Osteocyte (in vitro differentiated cells): ENCODE measurements around the gene KRT16. TPM values are rescaled to one million over a fixed set of nuclear protein-coding genes. Genes with fewer than 3 reads are reported as not detected.
"Not testable (repeated sequence)": the region's sequence is repeated elsewhere in the genome, so short reads cannot be mapped to it uniquely, and the experiment has no call there.

ENCODE experiments used
- DNase-seq: peaks from one replicate; pipeline ENCODE4 v3.0.0; 2021; ENCODE audit warnings: mixed read lengths; ENCODE audit not compliant: unreplicated experiment; ENCODE audit errors: extremely low spot score
- H3K27ac Mint-ChIP-seq: one replicate; pipeline ENCODE4 v1.8.0; 2021; ENCODE audit warnings: mild to moderate bottlenecking, mixed read lengths; ENCODE audit not compliant: unreplicated experiment
- H3K27me3 Mint-ChIP-seq: one replicate; pipeline ENCODE4 v1.8.0; 2021; ENCODE audit warnings: mixed read lengths; ENCODE audit not compliant: unreplicated experiment
- H3K36me3 Mint-ChIP-seq: one replicate; pipeline ENCODE4 v1.8.0; 2021; ENCODE audit warnings: mixed read lengths; ENCODE audit not compliant: unreplicated experiment
- H3K4me1 Mint-ChIP-seq: one replicate; pipeline ENCODE4 v1.8.0; 2021; ENCODE audit warnings: mixed read lengths; ENCODE audit not compliant: unreplicated experiment
- H3K4me3 Mint-ChIP-seq: one replicate; pipeline ENCODE4 v1.8.0; 2021; ENCODE audit warnings: mild to moderate bottlenecking, moderate library complexity, mixed read lengths; ENCODE audit not compliant: unreplicated experiment
- H3K9me3 Mint-ChIP-seq: one replicate; pipeline ENCODE4 v1.8.0; 2021; ENCODE audit warnings: mixed read lengths; ENCODE audit not compliant: unreplicated experiment
- CTCF ChIP-seq: fragments of 200-600 bp; sonication (generic); IDR thresholded peaks from 2 replicates; pipeline ENCODE4 v1.5.0; 2021; ENCODE audit warnings: antibody characterized with exemption, mild to moderate bottlenecking, moderate library complexity
- total RNA-seq: library from RNA; stranded (reverse); gene quantifications from 2 replicates; pipeline ENCODE4 v1.2.1, GENCODE V29; 2021

KRT16 gene
- total RNA-seq, 1 donor from 2014 or later = 1.4 TPM

GRCh38 chr17:41632482-41633105, 20.0 kb upstream of the KRT16 start:
- no peaks in the 10 kb centered on the region for H3K27me3 Mint-ChIP-seq
- H3K4me3 Mint-ChIP-seq = no peak overlapping the region
- H3K27ac Mint-ChIP-seq = no peak overlapping the region
- H3K4me1 Mint-ChIP-seq = peaks cover 11% of the 10 kb centered on the region
- H3K9me3 Mint-ChIP-seq = no peaks in the 10 kb centered on the region
- no peak for TF ChIP-seq CTCF
- no peak for DNase-seq
- no peaks in the 10 kb centered on the region for H3K36me3 Mint-ChIP-seq

DNA sequence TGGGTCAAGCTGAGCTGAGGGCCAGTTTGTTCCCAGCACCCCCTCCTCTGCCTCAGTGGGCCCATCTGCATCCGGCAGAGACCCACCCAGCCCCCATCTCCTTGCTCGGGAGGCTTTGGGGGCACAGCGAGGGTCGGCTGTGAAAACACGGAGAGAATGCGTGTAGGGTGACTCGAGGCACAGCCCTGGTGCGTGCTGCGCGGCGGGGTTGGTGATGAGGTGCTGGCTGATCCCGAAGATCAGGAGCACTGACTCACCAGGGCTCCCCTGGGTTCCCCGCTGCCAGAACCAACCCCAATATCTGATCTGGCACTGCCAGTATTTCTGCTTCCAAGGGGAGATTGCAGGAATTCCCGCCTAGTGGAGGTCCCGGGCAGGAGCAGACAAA, 19.3 kb upstream of the KRT16 start:
- H3K27ac Mint-ChIP-seq = no peak overlapping the region
- no peaks in the 10 kb centered on the region for H3K27me3 Mint-ChIP-seq
- no peak overlapping the region for H3K4me3 Mint-ChIP-seq
- H3K9me3 Mint-ChIP-seq = no peaks in the 10 kb centered on the region
- TF ChIP-seq CTCF = no peak
- no peak for DNase-seq
- H3K36me3 Mint-ChIP-seq = no peaks in the 10 kb centered on the region
- peaks cover 18% of the 10 kb centered on the region for H3K4me1 Mint-ChIP-seq

DNA sequence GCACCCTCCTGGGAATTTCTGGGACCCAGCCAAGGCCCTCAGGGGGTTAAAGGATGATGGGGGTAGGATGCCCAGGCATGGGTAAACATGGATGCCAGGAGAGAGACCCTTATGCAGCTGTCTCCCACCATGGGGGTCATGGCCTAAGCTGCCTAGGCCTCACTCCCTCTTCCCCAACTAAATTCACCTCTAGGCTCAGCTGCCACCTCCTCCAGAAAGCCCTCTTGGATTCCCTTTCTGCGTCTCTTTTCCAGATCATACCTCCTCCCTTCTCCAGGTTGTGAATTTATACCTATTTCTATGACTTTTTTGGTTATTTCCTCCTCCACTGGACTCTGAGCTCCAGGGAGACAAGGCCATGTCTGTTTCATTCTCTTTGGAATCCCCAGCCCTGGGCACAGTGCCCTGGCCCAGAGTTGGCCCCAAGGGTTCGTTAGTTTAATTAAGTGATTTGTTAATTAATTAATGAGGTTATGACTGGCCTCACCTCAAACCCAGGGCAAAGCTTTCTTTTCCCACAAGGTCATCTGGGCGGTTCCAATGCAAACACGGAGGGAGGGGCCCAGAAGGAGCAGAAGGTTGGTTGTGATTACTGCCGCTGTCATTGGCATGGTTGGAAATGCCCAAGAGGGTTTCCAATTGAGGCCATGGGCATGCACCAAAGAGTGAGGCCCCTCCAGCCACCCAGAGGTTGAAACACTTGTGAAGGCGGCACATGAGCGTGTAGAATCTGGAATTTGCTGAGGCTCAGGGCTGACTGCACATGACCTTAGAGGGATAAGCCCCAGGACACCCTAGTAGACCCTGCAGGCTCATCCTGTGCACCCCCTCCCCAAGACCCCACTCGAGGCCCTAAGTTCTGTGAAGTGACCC, 18.7 kb upstream of the KRT16 start:
- no peaks in the 10 kb centered on the region for H3K9me3 Mint-ChIP-seq
- no peak for DNase-seq
- H3K36me3 Mint-ChIP-seq = no peaks in the 10 kb centered on the region
- no peak overlapping the region for H3K4me3 Mint-ChIP-seq
- no peak overlapping the region for H3K27ac Mint-ChIP-seq
- H3K4me1 Mint-ChIP-seq = peaks cover 25% of the 10 kb centered on the region
- TF ChIP-seq CTCF = no peak
- H3K27me3 Mint-ChIP-seq = no peaks in the 10 kb centered on the region

DNA sequence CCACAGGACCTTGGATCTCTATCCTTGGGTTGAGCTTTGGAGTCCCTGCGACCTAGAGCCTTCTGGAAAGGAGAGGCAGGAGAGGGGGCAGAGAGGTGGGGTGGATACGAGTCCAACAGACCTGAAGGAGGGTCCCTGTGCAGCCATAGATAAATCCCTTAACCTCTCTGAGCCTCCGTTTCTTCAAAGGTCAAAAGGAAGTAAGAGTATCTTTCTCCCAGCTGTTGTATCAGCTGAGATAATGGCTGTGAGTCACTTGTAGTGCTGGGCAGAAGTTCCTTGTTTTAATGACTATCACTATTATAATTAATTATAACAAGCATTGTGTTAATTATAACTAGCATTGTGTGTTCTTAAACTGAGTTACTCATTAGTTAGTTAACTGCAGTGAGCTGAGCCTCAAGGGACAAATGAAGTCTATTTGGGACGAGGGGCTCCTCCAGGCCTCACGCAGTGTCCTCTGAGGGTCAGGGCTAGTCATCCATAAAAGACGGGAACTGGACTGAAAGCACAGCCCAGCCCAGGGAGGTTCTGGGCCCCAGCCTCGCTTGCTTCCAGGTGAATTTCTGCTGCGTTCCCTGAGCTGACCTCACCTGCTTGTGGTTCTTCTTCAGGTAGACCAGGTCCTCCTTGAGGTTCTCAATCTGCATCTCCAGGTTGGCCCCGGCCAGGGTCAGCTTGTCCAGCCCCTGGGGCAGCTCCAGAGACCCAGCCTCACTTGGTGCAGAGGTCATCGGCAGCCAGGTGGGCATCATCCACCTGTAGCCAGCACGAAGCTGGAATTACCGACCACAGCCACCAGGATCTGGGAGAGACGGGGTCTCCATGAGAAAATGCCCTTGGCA, 17.5 kb upstream of the KRT16 start:
- Mint-ChIP-seq H3K36me3 (no peaks in the 10 kb centered on the region), H3K27me3 (no peaks in the 10 kb centered on the region), H3K9me3 (no peaks in the 10 kb centered on the region), H3K4me3 (no peak overlapping the region), H3K4me1 (peaks cover 29% of the 10 kb centered on the region), H3K27ac (no peak overlapping the region)
- no peak for TF ChIP-seq CTCF
- no peak for DNase-seq

DNA sequence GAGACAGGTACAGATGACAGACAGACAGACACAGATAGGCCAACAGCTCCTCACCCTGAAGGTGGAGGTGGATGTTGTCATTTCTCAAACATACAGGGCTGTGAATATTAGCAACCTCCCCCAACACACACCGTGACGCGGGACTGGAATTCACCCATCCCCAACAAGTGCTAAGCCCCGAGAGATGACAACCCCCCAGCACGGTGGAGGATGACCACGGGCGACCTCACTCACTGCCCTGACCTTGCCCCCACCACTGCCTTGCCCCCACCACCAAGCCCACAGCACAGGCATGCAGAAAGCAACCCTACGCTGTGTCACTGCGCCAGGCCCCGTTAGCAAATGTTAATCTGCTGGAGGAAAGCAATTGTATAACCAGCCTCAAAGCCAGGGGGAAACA, 16.7 kb upstream of the KRT16 start:
- Mint-ChIP-seq H3K4me3 (no peak overlapping the region), H3K27ac (no peak overlapping the region), H3K4me1 (peaks cover 33% of the 10 kb centered on the region), H3K9me3 (no peaks in the 10 kb centered on the region), H3K27me3 (no peaks in the 10 kb centered on the region), H3K36me3 (no peaks in the 10 kb centered on the region)
- DNase-seq = no peak
- TF ChIP-seq CTCF = no peak

GRCh38 chr17:41628621-41629255, 16.2 kb upstream of the KRT16 start:
- H3K4me1 Mint-ChIP-seq = peaks cover 38% of the 10 kb centered on the region
- H3K27ac Mint-ChIP-seq, H3K9me3 Mint-ChIP-seq, H3K4me3 Mint-ChIP-seq, H3K27me3 Mint-ChIP-seq, H3K36me3 Mint-ChIP-seq, DNase-seq: not testable (repeated sequence)

- Mint-ChIP-seq H3K4me1 (peaks cover 45% of the 10 kb centered on the region), H3K4me3 (peak overlapping the region; percentile 6)
- H3K9me3 Mint-ChIP-seq, DNase-seq, H3K27ac Mint-ChIP-seq, H3K36me3 Mint-ChIP-seq, H3K27me3 Mint-ChIP-seq: not testable (repeated sequence)
Observed at GRCh38 chr17:41628073-41628370, 15.5 kb upstream of the KRT16 start.
